HEK293 (cell line): ENCODE data around the gene SETDB2.

Experiments used
- KLF9 ChIP-seq: fragments of 450-650 bp; formaldehyde crosslinking; IDR thresholded peaks from 2 replicates; pipeline ENCODE4 v1.5.1; 2016; ENCODE audit warnings: missing biosample characterization, missing genetic modification characterization, low read depth
- ZBTB21 ChIP-seq: fragments of 450-650 bp; formaldehyde crosslinking; IDR thresholded peaks from 2 replicates; pipeline ENCODE4 v1.5.1; 2017; ENCODE audit warnings: missing biosample characterization, missing genetic modification characterization
- ZNF239 ChIP-seq: fragments of 450-650 bp; formaldehyde crosslinking; IDR thresholded peaks from 2 replicates; pipeline ENCODE4 v1.5.1; 2016; ENCODE audit warnings: missing biosample characterization, missing genetic modification characterization
- ZNF274 ChIP-seq, 2 experiments: fragments of 200-500 bp in 1 of 2; fragments of 450-650 bp in 1 of 2; sonication (Bioruptor generic) in 1 of 2; formaldehyde crosslinking in 1 of 2; IDR thresholded peaks; 2 replicates each; pipeline versions ENCODE4 v1.5.1 to v1.6.1; 2014 to 2016; ENCODE audit warnings: borderline replicate concordance in 1 of 2, inconsistent platforms in 1 of 2, low read length in 1 of 2, missing biosample characterization in 1 of 2, missing genetic modification characterization in 1 of 2
- ZNF302 ChIP-seq: fragments of 450-650 bp; formaldehyde crosslinking; IDR thresholded peaks from 2 replicates; pipeline ENCODE4 v1.5.1; 2016; ENCODE audit warnings: missing biosample characterization, missing genetic modification characterization, low read depth
- ZNF544 ChIP-seq: fragments of 450-650 bp; formaldehyde crosslinking; IDR thresholded peaks from 2 replicates; pipeline ENCODE4 v1.5.0; 2017; ENCODE audit warnings: missing biosample characterization, missing genetic modification characterization
- TF ChIP-seq, protein P1 (sequence below): fragments of 450-650 bp; formaldehyde crosslinking; IDR thresholded peaks from 2 replicates; pipeline ENCODE4 v1.5.1; 2016; ENCODE audit warnings: missing biosample characterization, missing genetic modification characterization
- TF ChIP-seq, protein P2 (sequence below): fragments of 450-650 bp; formaldehyde crosslinking; IDR thresholded peaks from 2 replicates; pipeline ENCODE4 v1.5.1; 2016; ENCODE audit warnings: missing biosample characterization, missing genetic modification characterization
- TF ChIP-seq, protein P3 (sequence below): fragments of 450-650 bp; formaldehyde crosslinking; IDR thresholded peaks from 2 replicates; pipeline ENCODE4 v1.5.1; 2016; ENCODE audit warnings: missing biosample characterization, missing genetic modification characterization, borderline replicate concordance

DNA sequence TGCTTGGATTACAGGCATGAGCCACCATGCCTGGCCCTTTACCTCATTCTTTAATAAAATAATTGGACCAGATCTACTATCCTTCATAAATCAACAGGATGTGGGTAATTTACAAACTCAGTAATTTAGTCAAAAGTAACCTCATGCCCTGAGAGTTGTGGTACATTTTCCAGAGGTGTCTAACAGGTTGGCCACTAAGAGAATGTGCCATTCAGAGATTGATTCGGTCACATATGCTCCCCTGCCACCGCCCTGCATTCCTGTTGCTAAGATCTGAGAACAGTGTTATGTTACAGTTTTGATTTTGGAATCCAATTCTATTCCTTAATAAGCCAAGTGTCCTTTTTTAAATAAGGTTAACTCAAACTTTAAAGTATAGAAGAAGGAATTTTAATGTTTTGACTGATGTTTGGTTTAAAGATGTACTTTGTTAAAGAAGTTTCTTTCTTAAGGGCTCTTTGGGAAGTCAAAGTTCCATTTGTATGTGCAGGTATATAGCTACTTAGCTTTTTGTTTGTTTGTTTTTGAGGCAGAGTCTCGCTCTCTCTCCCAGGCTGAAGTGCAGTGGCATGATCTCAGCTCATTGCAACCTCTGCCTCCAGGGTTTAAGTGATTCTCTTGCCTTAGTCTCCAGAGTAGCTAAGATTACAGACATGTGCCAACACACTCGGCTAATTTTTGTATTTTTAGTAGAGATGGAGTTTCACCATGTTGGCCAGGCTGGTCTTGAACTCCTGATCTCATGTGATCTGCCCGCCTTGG, 80.8 kb downstream of the SETDB2 start:
- TF ChIP-seq ZNF274 (IDR thresholded peaks at IDR 0.05; ENCODE audit: low read length) (no peak), ZNF274 (tag by site-specific recombination; IDR thresholded peaks at IDR 0.05; ENCODE audit: borderline replicate concordance) (no peak), KLF9 (tag by site-specific recombination) (no peak), ZNF302 (tag by site-specific recombination) (no peak), ZNF544 (tag by site-specific recombination) (no peak), ZBTB21 (no peak), ZNF239 (tag by site-specific recombination) (no peak)
- TF ChIP-seq, protein P1, sequence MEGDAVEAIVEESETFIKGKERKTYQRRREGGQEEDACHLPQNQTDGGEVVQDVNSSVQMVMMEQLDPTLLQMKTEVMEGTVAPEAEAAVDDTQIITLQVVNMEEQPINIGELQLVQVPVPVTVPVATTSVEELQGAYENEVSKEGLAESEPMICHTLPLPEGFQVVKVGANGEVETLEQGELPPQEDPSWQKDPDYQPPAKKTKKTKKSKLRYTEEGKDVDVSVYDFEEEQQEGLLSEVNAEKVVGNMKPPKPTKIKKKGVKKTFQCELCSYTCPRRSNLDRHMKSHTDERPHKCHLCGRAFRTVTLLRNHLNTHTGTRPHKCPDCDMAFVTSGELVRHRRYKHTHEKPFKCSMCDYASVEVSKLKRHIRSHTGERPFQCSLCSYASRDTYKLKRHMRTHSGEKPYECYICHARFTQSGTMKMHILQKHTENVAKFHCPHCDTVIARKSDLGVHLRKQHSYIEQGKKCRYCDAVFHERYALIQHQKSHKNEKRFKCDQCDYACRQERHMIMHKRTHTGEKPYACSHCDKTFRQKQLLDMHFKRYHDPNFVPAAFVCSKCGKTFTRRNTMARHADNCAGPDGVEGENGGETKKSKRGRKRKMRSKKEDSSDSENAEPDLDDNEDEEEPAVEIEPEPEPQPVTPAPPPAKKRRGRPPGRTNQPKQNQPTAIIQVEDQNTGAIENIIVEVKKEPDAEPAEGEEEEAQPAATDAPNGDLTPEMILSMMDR (tag by site-specific recombination): no peak
- TF ChIP-seq, protein P2, sequence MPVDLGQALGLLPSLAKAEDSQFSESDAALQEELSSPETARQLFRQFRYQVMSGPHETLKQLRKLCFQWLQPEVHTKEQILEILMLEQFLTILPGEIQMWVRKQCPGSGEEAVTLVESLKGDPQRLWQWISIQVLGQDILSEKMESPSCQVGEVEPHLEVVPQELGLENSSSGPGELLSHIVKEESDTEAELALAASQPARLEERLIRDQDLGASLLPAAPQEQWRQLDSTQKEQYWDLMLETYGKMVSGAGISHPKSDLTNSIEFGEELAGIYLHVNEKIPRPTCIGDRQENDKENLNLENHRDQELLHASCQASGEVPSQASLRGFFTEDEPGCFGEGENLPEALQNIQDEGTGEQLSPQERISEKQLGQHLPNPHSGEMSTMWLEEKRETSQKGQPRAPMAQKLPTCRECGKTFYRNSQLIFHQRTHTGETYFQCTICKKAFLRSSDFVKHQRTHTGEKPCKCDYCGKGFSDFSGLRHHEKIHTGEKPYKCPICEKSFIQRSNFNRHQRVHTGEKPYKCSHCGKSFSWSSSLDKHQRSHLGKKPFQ: no peak
- TF ChIP-seq, protein P3, sequence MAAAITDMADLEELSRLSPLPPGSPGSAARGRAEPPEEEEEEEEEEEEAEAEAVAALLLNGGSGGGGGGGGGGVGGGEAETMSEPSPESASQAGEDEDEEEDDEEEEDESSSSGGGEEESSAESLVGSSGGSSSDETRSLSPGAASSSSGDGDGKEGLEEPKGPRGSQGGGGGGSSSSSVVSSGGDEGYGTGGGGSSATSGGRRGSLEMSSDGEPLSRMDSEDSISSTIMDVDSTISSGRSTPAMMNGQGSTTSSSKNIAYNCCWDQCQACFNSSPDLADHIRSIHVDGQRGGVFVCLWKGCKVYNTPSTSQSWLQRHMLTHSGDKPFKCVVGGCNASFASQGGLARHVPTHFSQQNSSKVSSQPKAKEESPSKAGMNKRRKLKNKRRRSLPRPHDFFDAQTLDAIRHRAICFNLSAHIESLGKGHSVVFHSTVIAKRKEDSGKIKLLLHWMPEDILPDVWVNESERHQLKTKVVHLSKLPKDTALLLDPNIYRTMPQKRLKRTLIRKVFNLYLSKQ (tag by site-specific recombination): no peak
